Peyer's patch (tissue), 4 donors: ENCODE results near the gene NFKBIL1. TPM values are rescaled to one million over a fixed set of nuclear protein-coding genes. Genes with fewer than 3 reads are reported as not detected.
"Not testable (repeated sequence)": the region's sequence is repeated elsewhere in the genome, so short reads cannot be mapped to it uniquely, and the experiment has no call there.

ENCODE experiments used
- DNase-seq, 3 donors: peaks; one replicate each; pipeline ENCODE4 v3.0.0-alpha.2; 2017 to 2019
- H3K27ac ChIP-seq, 4 donors: fragments of 200-600 bp; sonication (generic); one replicate each; pipeline ENCODE4 v1.5.1; 2016 to 2019
- H3K27me3 ChIP-seq, 2 donors: fragments of 200-600 bp; sonication (generic); one replicate each; pipeline ENCODE4 v1.5.1; 2019
- H3K36me3 ChIP-seq, 3 donors: fragments of 200-600 bp; sonication (generic); one replicate each; pipeline ENCODE4 v1.5.1; 2016 to 2019
- H3K4me1 ChIP-seq, 4 donors: fragments of 200-600 bp; sonication (generic); one replicate each; pipeline ENCODE4 v1.5.1; 2016 to 2019
- H3K4me3 ChIP-seq, 4 donors: fragments of 200-600 bp; sonication (generic); 1 replicate in 3 of 4; 2 replicates in 1 of 4; pipeline ENCODE4 v1.5.1; 2016 to 2019; ENCODE audit warnings: mild to moderate bottlenecking in 1 of 4
- H3K9me3 ChIP-seq, 4 donors: fragments of 200-600 bp; sonication (generic); one replicate each; pipeline ENCODE4 v1.5.1; 2016 to 2019; ENCODE audit warnings: mild to moderate bottlenecking in 1 of 4
- CTCF ChIP-seq, 6 experiments: fragments of 450-650 bp in 4 of 6; fragments of 200-600 bp in 2 of 6; sonication (generic) in 1 of 6; IDR thresholded peaks; one replicate each; pipeline ENCODE4 v1.5.1; 2017 to 2019; ENCODE audit warnings: antibody characterized with exemption in 6 of 6, mild to moderate bottlenecking in 3 of 6, moderate library complexity in 1 of 6
- POLR2A ChIP-seq, 2 donors: fragments of 450-650 bp; IDR thresholded peaks; one replicate each; pipeline ENCODE4 v1.5.1; 2017; ENCODE audit warnings: antibody characterized with exemption in 2 of 2, mild to moderate bottlenecking in 2 of 2, moderate library complexity in 2 of 2
- total RNA-seq, 4 donors: library from RNA; depleted of rRNA; stranded (reverse); fragments of >200 nt; gene quantifications; one replicate each; pipeline ENCODE4 v1.1.0, GENCODE V29; 2016

NFKBIL1 gene
- 10 to 100 TPM; 20.0 to 34.5 (median 30.1) TPM for total RNA-seq

GRCh38 chr6:31546958-31547726, at the start of gene NFKBIL1:
NFKBIL1 (plus strand) TSS chr6:31547608; CDS start chr6:31547695, 87 bp downstream.
- TF ChIP-seq POLR2A (IDR thresholded peaks at IDR 0.05) (no peak), CTCF (IDR thresholded peaks at IDR 0.05) (peak in 1 of 6 experiments; percentile 12)
- peaks cover 0 to 26% (median 0%) of the 10 kb centered on the region in 3 donors for H3K36me3 ChIP-seq
- no peaks in the 10 kb centered on the region for H3K9me3 ChIP-seq
- H3K4me1 ChIP-seq = peaks cover 0 to 27% (median 9%) of the 10 kb centered on the region in 4 donors
- peak within 1 kb of the TSS; percentile 74 to 82 (median 79) for H3K27ac ChIP-seq
- peak; percentile 93 to 98 (median 94) for DNase-seq
- no peaks in the 10 kb centered on the region for H3K27me3 ChIP-seq
- peak within 1 kb of the TSS; percentile 31 to 59 (median 44) for H3K4me3 ChIP-seq

- peak overlapping the region in 3 of 4 donors; percentile 39 to 72 (median 66) for H3K4me3 ChIP-seq
- H3K27ac ChIP-seq = no peak overlapping the region
- no peaks in the 10 kb centered on the region for H3K27me3 ChIP-seq
These were observed 48.7 kb upstream of the NFKBIL1 start for GRCh38 chr6:31498748-31499147.

GRCh38 chr6:31499648-31500047, 47.8 kb upstream of the NFKBIL1 start:
- H3K4me3 ChIP-seq, H3K27me3 ChIP-seq, DNase-seq, H3K9me3 ChIP-seq, H3K27ac ChIP-seq, H3K36me3 ChIP-seq: not testable (repeated sequence)
- peaks cover 0 to 26% (median 0%) of the 10 kb centered on the region in 4 donors for H3K4me1 ChIP-seq

More at GRCh38 chr6:31498748-31499147, 48.7 kb upstream of the NFKBIL1 start:
- Histone ChIP-seq H3K9me3 (no peaks in the 10 kb centered on the region), H3K4me1 (peaks cover 0 to 26% (median 0%) of the 10 kb centered on the region in 4 donors), H3K36me3 (no peaks in the 10 kb centered on the region)
- no peak for DNase-seq
- no peak for TF ChIP-seq CTCF (IDR thresholded peaks at IDR 0.05)
- no peak for TF ChIP-seq POLR2A (IDR thresholded peaks at IDR 0.05)

- no peak overlapping the region for H3K4me3 ChIP-seq
These were observed 44.8 kb upstream of the NFKBIL1 start for GRCh38 chr6:31502586-31502985.

GRCh38 chr6:31509036-31509435, 38.4 kb upstream of the NFKBIL1 start:
- not testable (repeated sequence) for H3K27me3 ChIP-seq, H3K27ac ChIP-seq, H3K9me3 ChIP-seq, H3K4me3 ChIP-seq, DNase-seq, H3K4me1 ChIP-seq
- H3K36me3 ChIP-seq = peaks cover 0 to 33% (median 0%) of the 10 kb centered on the region in 3 donors

More at GRCh38 chr6:31502586-31502985, 44.8 kb upstream of the NFKBIL1 start:
- Histone ChIP-seq H3K27ac (no peak overlapping the region), H3K9me3 (no peaks in the 10 kb centered on the region), H3K36me3 (peaks cover 0 to 17% (median 0%) of the 10 kb centered on the region in 3 donors), H3K27me3 (no peaks in the 10 kb centered on the region), H3K4me1 (peaks cover 0 to 8% (median 0%) of the 10 kb centered on the region in 4 donors)
- no peak for TF ChIP-seq POLR2A (IDR thresholded peaks at IDR 0.05)
- no peak for TF ChIP-seq CTCF (IDR thresholded peaks at IDR 0.05)
- no peak for DNase-seq

- H3K4me3 ChIP-seq = no peak overlapping the region
- H3K27ac ChIP-seq = no peak overlapping the region
- DNase-seq = no peak
- no peaks in the 10 kb centered on the region for H3K27me3 ChIP-seq
- no peaks in the 10 kb centered on the region for H3K9me3 ChIP-seq
- no peaks in the 10 kb centered on the region for H3K4me1 ChIP-seq
- TF ChIP-seq POLR2A (IDR thresholded peaks at IDR 0.05) = no peak
- no peak for TF ChIP-seq CTCF (IDR thresholded peaks at IDR 0.05)
- peaks cover 0 to 33% (median 0%) of the 10 kb centered on the region in 3 donors for H3K36me3 ChIP-seq
These were observed 37.4 kb upstream of the NFKBIL1 start for GRCh38 chr6:31510007-31510406.
